Left lung (tissue), 10 donors: Measurements from ENCODE around the gene DLEC1. TPM values are rescaled to one million over a fixed set of nuclear protein-coding genes. Genes with fewer than 3 reads are reported as not detected.

Source experiments
- ATAC-seq: fragments of 200-7000 bp; cut with Tn5 transposase; one replicate; pipeline ENCODE4 v1.9.1; 2020; ENCODE audit warnings: moderate library complexity
- DNase-seq, 4 donors: peaks; one replicate each; pipeline ENCODE4 v3.0.0-alpha.2; 2013 to 2020
- H3K27ac ChIP-seq, 2 donors: fragments of 200-600 bp; sonication (generic) in 1 of 2; one replicate each; pipeline versions ENCODE4 v1.5.0 to v1.8.0; 2020 to 2021
- H3K27me3 ChIP-seq, 2 donors: fragments of 200-600 bp; sonication (generic) in 1 of 2; one replicate each; pipeline versions ENCODE4 v1.5.0 to v1.8.0; 2020 to 2021
- H3K36me3 ChIP-seq, 2 donors: fragments of 200-600 bp; sonication (generic) in 1 of 2; one replicate each; pipeline versions ENCODE4 v1.5.0 to v1.8.0; 2020 to 2021
- H3K4me1 ChIP-seq, 2 donors: fragments of 200-600 bp; one replicate each; pipeline ENCODE4 v1.8.0; 2021
- H3K4me3 ChIP-seq, 2 donors: fragments of 200-600 bp; sonication (generic) in 1 of 2; one replicate each; pipeline versions ENCODE4 v1.5.0 to v1.8.0; 2020 to 2021; ENCODE audit warnings: mild to moderate bottlenecking in 1 of 2
- H3K9me3 ChIP-seq, 2 donors: fragments of 200-600 bp; sonication (generic) in 1 of 2; one replicate each; pipeline versions ENCODE4 v1.5.0 to v1.8.0; 2020 to 2021
- CTCF ChIP-seq, 2 donors: fragments of 200-600 bp; sonication (generic) in 1 of 2; IDR thresholded peaks; one replicate each; pipeline versions ENCODE4 v1.5.0 to v1.8.0; 2021; ENCODE audit warnings: antibody characterized with exemption in 2 of 2
- intact Hi-C, 2 donors: fragments of 100-400 bp; cut with DNase I; formaldehyde crosslinking; loops; one replicate each; pipeline versions ENCODE4 v1.11.2 to v1.14.2; 2022
- polyA plus RNA-seq, 6 donors: library from polyadenylated mRNA; unstranded; fragments of 120-200 nt; gene quantifications; one replicate each; pipeline ENCODE4 v1.2.1, GENCODE V29; 2013; ENCODE audit not compliant: insufficient read length in 6 of 6
- total RNA-seq, 2 donors: library from RNA; stranded (reverse); fragmentation: NEBNext Ultra II Directional; extraction: Animal tissue kit (Norgen Biotek cat#: 25700); gene quantifications; one replicate each; pipeline ENCODE4 v1.2.1, GENCODE V29; 2021
- donor health status: DM: no; HTN: yes; CAD: no.
- donor health status: DM: no; HTN: no; CAD: no.

The DLEC1 gene
- total and polyA plus RNA-seq, 8 donors: 2.8 to 10.5 (median 6.1) TPM

- H3K36me3 ChIP-seq: no peaks in the 10 kb centered on the region
- H3K4me3 ChIP-seq: no peak overlapping the region
- ATAC-seq (no peak), DNase-seq (no peak)
- intact Hi-C loops: no loop called here
- H3K27ac ChIP-seq: no peak overlapping the region
- H3K9me3 ChIP-seq: no peaks in the 10 kb centered on the region
- H3K27me3 ChIP-seq: no peaks in the 10 kb centered on the region
- TF ChIP-seq CTCF (IDR thresholded peaks at IDR 0.05): no peak
- peaks cover 0 to 15% of the 10 kb centered on the region in 2 donors for H3K4me1 ChIP-seq
These were observed 58.7 kb downstream of the DLEC1 start for GRCh38 chr3:38097446-38098375.

- no peak for ATAC-seq
These were observed 59.3 kb downstream of the DLEC1 start for GRCh38 chr3:38098376-38098723.

GRCh38 chr3:38099518-38099917 is 60.5 kb downstream of the DLEC1 start:
- H3K9me3 ChIP-seq: no peaks in the 10 kb centered on the region
- no peak for TF ChIP-seq CTCF (IDR thresholded peaks at IDR 0.05)
- H3K4me3 ChIP-seq: no peak overlapping the region
- peaks cover 0 to 25% of the 10 kb centered on the region in 2 donors for H3K4me1 ChIP-seq
- no peaks in the 10 kb centered on the region for H3K36me3 ChIP-seq
- no peaks in the 10 kb centered on the region for H3K27me3 ChIP-seq
- intact Hi-C loops: no loop called here
- no peak overlapping the region for H3K27ac ChIP-seq
- ATAC-seq: peak; percentile 77
- no peak for DNase-seq

More at GRCh38 chr3:38098376-38098723, 59.3 kb downstream of the DLEC1 start:
- Histone ChIP-seq H3K4me1 (peaks cover 0 to 21% of the 10 kb centered on the region in 2 donors), H3K36me3 (no peaks in the 10 kb centered on the region), H3K4me3 (no peak overlapping the region), H3K9me3 (no peaks in the 10 kb centered on the region), H3K27me3 (no peaks in the 10 kb centered on the region), H3K27ac (no peak overlapping the region)
- no peak for TF ChIP-seq CTCF (IDR thresholded peaks at IDR 0.05)
- intact Hi-C loops: no loop called here
- DNase-seq: no peak

GRCh38 chr3:38100498-38100897 is 61.5 kb downstream of the DLEC1 start:
- H3K4me3 ChIP-seq: no peak overlapping the region
- no peak for TF ChIP-seq CTCF (IDR thresholded peaks at IDR 0.05)
- H3K27ac ChIP-seq: no peak overlapping the region
- ATAC-seq: no peak
- intact Hi-C loops: no loop called here
- no peaks in the 10 kb centered on the region for H3K27me3 ChIP-seq
- peaks cover 0 to 25% of the 10 kb centered on the region in 2 donors for H3K4me1 ChIP-seq
- H3K9me3 ChIP-seq: peaks cover 0 to 3% of the 10 kb centered on the region in 2 donors
- H3K36me3 ChIP-seq: no peaks in the 10 kb centered on the region
- DNase-seq: no peak

GRCh38 chr3:38101811-38102443 is 62.9 kb downstream of the DLEC1 start:
- H3K4me1 ChIP-seq: peaks cover 0 to 25% of the 10 kb centered on the region in 2 donors
- no peaks in the 10 kb centered on the region for H3K27me3 ChIP-seq
- DNase-seq (no peak), ATAC-seq (peak; percentile 55)
- intact Hi-C loops: no loop called here
- peaks cover 0 to 5% of the 10 kb centered on the region in 2 donors for H3K9me3 ChIP-seq
- no peaks in the 10 kb centered on the region for H3K36me3 ChIP-seq
- no peak overlapping the region for H3K4me3 ChIP-seq
- H3K27ac ChIP-seq: peak overlapping the region in 1 of 2 donors; percentile 84
- no peak for TF ChIP-seq CTCF (IDR thresholded peaks at IDR 0.05)
